ENCODE results near the gene PFKFB4. TPM values are rescaled to one million over a fixed set of nuclear protein-coding genes. Genes with fewer than 3 reads are reported as not detected.

The PFKFB4 gene
- total RNA-seq, 1 experiment from 2014 or later, result 41.2 TPM

DNA sequence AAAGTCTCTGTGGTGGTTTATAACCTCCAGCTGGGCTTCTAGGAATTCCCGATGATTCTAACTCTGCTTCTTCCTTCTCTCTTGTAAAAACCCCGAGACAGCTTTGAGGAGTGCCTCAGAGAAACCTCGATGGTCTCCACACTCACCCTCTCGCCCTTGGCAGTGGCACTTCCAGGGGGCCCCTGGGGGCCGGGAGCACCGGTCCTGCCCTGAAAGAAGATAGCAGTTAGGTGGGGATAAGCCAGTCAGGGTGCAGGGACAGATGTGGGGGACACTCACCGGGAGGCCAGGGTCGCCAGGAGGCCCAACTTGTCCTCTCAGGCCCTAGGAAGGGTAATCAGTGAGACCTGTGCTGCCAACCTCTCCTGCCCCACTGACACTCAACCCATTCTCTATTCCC, 28.8 kb upstream of the PFKFB4 start:
- no peak for DNase-seq (ENCODE audit: low read depth)

DNA sequence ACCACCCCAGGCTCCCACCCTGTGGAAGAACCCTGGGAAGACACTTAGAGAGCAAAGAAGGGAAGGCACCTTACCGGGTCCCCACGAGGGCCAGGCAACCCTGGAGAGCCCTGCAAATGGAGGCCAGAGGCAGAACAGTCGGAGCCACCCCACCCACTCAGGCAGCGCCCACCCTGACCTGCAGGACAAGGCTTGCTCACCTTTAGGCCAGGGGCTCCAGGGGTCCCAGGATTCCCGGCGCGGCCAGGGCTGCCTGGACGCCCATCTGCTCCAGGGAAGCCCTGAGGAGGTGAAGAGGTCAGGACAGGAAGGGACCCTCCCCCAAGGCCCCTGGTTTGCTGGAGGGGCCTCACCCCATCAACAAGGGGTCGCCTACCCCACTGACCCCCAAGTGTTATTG, 28.2 kb upstream of the PFKFB4 start:
- no peak for DNase-seq (ENCODE audit: low read depth)

DNA sequence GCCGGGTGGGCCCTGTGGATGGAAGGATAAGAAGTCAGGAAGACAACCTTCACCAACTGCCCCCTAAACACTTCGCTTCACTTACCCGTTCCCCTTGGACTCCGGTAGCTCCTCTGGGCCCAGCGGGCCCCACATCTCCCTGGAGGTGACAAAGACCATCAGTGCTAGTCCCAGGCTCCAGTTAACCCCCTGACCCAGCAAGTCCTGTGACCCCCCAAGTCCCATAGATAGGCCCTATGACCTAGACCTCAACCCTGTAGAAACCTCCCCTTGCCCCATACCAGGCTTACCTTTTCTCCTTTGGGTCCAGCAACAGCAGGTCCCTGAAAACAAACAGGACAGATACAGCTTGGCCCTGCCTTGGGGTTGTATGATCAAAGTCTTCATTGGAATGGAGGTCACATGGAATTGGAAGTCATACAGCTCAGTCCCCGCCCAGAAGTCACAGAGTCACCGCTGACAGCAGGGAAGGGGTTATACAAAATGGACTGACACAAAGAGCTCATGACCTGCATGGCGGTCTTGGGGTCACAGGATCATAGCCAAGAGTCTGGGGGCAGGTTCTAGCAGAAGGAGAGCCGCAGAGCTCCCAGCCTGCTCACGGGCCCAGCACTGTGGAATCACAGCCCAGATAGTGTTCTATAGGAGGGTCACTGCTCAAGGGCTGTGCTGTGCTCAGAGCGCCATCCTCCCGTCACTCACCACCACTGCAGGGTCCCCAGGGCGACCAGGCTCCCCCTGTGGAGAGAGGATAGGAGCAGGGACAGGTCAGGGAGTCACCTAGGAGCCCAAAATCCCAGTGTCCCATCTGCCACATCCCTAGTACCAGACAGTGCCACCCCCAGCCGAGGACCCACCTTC, 25.2 kb upstream of the PFKFB4 start:
- no peak for DNase-seq (ENCODE audit: low read depth)

DNA sequence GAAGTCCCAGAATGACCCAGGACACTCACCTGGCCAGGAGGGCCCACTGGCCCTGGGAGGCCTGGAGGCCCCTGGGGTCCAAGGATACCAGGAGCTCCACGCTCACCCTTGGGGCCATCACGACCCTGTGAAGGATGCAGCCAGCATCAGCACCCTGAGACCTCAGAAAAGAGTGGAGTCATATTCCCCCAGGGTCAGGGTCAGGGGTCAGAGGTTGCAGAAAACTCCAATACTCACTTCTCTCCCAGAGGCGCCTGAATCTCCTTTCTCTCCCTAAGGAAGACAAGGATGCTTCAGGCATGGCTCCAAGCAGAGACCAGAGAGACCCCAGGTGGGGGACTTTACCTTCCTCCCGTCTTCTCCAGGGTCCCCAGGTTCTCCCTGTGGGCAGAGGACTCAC, 20.0 kb upstream of the PFKFB4 start:
- no peak for DNase-seq (ENCODE audit: low read depth)

DNA sequence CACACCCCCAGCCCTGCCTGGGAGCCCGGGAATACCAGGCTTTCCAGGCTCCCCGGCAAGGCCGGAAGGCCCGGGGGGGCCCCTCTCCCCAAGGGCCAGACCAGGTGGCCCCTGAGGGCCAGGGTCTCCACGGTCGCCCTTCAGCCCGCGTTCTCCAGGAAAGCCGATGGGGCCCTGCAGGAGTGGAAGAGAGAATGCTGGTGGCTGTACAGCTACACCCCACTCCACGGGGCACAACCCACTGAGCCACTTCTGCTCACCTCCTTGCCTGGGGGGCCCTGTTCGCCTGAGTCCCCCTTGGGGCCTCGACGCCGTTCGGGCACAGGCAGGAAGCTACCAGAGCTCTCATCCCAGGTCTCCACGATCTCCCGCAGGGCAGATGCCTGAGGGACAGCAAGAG, 18.8 kb upstream of the PFKFB4 start:
- no peak for DNase-seq (ENCODE audit: low read depth)

DNA sequence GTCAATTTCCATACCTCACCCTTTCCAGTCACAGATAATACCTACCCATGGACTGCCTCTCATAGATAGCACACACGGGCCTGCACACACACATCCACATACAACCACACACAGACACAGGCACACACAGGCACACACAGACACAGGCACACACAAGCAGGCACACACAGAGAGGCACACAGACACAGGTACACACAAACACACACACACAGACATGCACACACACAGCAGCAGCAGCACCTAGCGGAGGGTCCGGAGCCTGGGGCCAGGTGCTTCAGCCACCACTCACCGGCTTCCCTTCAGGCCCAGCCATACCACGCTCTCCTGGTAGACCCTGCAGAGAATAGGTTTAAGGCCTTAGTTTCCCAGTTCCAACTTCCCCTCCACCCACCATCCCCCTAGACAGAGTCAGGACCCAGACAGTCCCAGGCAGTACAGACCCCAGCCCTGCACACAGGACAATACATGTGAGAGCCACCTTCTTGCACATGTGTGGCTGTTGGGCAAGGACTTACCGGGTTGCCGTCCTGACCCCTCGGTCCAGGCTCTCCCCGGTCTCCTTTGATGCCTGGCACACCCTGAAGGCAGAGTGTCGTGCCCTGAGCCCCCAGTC, 17.5 kb upstream of the PFKFB4 start:
- DNase-seq (ENCODE audit: low read depth), result no peak

DNA sequence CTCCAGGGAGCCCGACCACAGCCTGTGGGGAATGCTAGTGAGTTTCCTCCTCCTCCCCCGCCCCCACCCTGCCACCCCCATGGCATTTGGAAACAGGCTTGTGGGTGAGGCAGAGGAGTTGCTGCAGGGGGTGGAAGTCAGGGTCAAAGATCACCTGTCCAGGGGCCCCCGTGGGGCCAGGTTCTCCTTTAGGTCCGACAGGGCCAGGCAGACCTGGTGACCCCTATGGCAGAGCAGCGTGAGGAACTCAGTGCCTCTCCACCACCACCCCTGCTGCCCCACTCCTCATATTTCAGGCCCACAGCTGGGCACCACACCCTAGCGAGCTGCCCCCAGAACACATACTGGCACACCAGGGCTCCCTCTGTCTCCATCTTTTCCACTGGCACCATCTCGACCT, 15.9 kb upstream of the PFKFB4 start:
- no peak for DNase-seq (ENCODE audit: low read depth)

DNA sequence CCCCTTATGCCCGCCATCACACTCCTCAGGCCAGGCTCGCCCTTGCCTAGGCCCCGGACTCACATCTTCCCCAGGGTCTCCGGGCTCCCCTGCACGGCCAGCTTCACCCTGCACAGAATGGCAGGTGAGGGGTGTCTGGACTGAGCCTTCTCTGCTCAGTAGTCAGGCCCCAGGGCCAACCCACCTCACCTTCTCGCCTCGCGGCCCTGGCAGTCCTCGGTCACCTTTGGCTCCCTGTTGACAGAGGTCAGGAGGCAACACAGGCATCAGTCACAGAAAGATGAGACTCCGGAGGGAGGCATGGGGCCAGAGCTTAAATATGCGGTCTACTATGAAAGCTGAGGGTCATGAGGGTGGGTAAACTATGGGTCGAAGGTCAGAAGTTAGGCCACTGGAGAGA, 15.3 kb upstream of the PFKFB4 start:
- DNase-seq (ENCODE audit: low read depth), result no peak

DNA sequence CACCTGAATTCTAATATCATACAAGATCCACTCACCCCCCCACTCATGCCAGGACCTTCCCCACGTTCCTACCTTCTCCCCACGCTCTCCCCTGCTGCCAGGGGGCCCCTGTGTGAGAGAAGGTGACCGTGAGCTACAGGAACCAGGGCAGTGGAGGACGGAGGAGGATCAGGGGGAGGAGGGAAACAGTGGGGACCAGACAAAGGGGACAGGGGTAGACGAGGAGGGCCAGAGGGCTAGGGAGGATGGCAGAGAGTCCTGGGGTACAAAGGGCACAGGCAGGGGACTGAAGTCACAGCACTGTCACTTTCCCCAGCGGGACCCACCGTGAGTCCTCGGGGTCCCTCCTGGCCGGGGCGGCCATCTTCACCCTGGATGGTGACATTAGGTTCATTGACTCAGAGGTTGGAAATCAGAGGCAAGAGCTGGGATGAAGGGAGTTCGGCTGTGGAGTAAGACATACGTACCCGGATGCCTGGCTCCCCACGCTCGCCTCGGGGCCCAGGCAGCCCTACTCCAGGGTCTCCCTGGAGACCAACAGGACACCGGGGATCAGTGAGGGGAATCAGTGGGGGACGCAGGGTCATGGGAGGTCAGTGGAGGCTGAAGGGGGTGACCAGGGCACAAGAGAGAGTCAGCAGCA, 13.3 kb upstream of the PFKFB4 start:
- DNase-seq (ENCODE audit: low read depth), result no peak

DNA sequence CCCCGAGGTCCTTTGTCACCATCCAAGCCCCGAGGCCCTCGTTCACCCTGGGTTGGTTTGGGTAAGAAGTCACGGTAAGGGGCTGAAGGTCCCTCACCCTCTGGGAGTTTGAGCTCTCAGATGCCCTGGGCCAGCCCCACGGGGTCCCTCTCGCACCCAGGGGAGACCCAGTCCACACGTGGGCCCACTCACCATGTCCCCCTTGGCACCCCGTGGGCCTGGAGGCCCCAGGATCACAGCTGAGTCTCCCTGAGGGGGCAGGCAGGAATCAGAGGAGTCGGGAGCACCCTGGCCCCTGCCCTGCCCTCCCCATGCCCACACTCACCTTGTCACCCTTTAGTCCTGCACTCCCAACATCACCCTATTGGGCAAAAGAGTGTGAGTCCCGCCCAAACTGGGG, 12.8 kb upstream of the PFKFB4 start:
- DNase-seq (ENCODE audit: low read depth), result no peak

DNA sequence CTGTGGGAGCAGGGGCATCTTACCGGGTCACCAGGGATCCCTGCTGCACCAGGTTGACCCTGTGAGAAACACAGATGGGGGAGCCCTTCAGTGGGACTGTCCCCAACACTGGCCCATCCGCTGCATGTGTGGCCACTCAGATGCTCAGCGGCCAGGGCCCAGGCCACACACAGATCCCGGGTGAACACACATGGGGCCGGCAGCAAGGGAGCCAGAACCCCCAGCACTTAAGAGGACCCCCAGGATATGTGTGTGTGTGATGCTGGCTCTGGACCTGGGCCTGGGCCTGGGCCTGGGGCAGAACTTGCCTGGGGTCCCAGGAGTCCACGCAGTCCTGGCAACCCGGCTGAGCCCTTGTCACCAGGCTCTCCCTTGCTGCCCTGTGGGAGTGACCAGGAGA, 11.9 kb upstream of the PFKFB4 start:
- no peak for DNase-seq (ENCODE audit: low read depth)

DNA sequence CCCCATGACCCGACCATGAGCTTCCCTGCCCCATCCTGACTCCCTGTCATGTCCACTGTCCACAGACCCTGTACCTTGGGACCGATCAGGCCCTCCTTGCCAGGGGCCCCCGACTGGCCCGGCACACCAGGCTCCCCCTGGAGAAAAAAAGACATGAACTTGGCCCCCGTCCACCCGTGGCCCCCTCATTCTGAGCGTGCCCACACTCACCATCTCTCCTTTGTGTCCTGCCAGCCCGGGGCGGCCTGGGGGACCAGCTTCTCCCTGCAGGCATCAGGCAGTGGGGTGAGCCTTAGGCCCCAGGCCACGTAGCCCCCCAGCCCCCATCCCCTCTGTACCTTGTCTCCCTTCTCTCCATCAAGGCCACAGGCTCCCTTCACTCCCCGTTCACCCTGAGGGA, 10.9 kb upstream of the PFKFB4 start:
- no peak for DNase-seq (ENCODE audit: low read depth)

DNA sequence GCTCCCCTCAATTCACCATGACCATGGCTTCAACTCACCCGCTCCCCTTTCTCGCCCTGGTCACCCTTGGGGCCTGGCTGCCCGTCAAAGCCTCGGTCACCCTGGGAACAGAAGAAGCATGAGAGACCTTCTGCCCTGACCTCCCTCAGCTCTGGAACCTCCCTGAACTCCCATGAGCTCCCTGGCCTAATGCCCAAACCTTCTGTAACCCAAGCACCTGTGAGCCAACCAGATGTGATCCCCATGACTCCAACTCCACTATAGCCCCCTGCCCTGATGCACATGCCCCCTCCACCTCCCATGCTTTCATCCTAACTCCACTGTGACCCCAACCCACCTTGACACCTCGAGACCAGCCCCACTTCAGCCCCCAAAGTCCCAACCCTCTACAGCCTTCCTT, 10.5 kb upstream of the PFKFB4 start:
- peak; percentile 69 for DNase-seq (ENCODE audit: low read depth)

DNA sequence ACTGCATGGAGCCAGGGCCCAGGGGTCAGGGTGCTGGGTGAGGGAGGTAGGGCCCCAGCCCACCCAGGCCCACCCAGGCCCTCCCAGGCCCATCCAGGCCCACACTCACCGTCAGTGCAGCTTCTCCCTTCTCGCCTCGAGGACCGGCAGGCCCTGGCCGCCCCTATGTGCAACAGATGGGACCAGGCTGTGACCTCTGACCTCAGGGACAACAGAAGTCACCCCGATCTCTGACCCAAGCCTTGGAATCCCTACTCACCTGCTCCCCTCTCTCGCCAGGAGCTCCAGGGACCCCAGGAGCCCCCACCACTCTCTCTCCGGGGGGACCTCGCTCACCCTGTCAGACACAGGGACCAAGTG, 9.8 kb upstream of the PFKFB4 start:
- no peak for DNase-seq (ENCODE audit: low read depth)

DNA sequence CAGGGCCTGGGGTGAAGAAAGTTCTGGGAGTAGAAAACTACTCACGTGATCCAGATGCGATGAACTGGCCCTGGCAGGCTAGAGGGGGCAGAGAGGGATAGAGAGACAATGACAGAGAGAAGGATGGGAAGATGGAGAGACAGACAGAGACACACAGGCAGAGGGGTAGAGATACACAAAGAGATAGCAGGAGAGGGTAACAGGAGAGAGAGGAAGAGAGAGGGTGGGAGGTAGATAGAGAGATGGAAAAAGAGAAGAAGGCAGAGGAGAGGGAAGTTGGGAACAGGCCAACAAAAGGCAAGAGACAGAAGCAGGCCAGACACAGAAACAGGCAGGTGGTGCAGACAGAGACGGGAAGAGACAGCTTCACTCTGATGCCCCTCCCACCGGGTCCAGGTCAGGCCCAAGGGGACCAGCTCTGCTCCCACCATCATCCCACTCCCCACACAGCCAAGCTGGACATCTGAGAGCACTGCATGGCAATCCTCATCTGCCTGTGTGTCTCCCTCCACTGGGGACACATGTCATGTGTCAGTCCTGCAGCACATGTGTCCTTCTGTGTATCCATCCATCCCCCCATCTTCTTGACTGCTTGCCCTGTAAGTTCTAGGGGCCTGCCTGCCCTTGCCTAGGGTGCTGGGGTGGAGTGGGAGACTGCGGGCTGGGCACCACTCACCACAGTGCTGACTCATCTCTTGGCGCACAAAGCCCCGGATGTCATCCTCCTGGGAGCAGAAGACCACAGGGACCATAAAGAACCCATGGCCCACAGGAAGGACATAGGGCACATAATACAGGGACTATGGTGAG, 9.2 kb upstream of the PFKFB4 start:
- DNase-seq (ENCODE audit: low read depth), result peak; percentile 95

DNA sequence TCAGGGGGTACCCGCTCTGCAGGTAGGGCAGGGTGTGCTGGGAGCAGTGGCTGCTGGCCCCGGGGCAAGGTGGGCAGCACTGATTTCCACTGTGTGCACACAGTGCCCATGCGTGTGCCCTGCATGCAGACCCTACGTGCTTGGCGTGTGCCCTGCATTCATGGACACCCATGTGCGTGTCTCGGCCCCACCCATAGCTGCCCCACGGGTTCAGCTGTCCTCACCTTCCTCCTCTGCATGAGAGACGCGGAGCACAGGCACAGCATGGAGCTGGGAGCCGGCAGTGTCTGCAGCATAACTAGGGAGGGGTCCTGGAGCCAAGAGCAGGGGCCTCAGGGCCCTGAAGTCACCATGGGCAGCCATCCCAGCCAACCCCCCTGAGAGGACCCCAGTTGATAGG, 8.6 kb upstream of the PFKFB4 start:
- DNase-seq (ENCODE audit: low read depth), result no peak

DNA sequence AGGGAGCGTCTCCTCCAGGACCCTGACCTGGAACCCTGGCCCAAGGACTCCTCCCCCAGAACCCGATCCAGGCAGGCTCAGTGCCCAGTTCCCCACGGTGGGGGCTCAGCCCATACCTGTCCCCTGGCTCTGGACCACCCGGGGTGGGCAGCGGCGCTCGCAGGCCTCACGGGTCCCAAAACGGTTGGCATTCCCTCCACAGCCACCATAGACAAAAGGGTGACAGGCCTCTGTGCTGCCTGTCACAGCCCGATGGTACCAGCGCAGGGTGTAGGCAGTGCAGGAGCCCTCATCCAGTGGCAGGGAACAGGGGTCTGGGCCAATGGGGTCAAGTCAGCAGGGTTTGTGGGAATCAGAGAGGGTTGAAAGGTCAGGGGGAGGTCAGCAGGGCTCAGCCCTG, 8.1 kb upstream of the PFKFB4 start:
- DNase-seq (ENCODE audit: low read depth), result no peak

DNA sequence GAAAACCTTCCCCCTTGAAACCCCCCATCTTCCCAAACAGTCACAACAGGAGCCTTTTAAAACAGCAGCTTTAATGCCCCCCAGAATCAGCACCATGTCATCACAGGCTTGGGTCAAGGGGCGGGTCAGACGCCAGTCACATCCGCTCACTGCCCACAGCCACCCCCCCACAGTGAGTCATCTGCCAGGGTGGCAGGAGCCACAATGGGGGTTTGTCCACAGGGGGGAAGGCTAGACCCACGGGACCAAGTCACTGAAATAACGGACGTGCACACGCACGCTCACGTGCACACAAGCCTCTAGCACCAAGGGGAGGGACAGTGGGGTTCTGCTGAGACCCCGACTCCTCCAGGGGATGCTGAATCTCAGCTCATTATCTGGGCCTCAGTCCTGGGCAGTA, 7.4 kb upstream of the PFKFB4 start:
- peak; percentile 96 for DNase-seq (ENCODE audit: low read depth)

DNA sequence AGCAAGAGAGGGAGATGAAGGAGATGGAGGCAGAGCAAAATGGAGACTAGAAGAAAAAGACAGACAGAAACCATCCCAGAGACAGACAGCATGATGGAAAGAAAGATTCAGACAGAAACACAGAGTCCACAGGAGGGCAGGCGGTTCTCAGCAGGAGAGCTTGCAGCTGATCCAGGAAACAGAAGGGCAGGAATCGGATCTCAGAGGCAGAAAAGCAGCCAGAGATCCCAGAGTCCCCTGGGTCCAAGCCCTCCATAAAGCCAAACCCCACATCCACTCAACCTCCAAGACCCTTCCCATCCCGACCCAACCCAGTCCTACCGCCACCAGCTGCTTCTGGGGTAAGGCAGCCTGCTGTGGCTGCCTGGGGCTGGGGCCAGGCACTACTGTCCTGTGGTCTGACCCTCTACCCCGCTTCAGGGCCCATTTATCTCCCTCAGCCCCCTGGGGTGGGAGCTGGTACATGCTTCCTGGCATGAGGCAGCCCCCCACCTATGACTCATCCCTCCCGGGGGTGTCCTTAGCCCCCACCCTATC, 6.8 kb upstream of the PFKFB4 start, which contains the start of gene UCN2:
Gene UCN2, minus strand, starts transcription at position 400 of the 537 bp plus-strand sequence. CDS start 657 bp downstream, outside the sequence.
- DNase-seq (ENCODE audit: low read depth), result peak; percentile 72

DNA sequence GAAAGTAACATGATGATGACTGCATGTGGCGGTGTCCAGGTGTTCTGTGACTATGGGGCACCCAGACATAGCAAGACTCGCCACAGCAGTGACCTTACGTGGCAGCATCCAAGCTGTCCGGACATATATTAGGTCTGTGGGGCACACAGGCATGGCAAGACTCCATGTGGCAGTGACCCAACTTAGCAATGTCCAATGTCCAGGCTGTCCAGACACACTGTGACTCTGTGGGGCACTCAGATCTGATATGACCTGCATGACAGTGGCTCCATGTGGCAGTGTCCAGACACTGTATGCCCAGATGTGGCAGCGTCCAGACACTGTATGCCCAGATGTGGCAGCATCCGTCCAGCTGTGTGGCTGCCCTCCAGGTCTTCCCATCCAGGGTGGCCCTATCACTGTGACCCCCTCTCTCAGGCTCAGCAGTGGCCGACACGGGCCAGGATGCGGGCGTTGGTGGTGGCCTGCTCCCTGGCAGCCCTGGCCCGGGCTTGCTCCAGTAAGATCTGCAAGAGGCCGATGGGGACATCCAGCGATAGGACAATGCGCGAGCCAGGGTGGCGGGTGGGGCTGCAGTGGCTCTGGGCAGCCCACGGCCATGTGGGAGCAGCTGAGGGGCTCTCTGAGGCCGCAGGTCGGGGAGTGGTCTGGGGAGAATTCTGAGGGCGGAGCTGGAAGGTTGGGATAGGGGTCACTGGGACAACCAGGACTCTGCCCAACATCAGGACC, 5.9 kb upstream of the PFKFB4 start:
- DNase-seq (ENCODE audit: low read depth), result no peak

DNA sequence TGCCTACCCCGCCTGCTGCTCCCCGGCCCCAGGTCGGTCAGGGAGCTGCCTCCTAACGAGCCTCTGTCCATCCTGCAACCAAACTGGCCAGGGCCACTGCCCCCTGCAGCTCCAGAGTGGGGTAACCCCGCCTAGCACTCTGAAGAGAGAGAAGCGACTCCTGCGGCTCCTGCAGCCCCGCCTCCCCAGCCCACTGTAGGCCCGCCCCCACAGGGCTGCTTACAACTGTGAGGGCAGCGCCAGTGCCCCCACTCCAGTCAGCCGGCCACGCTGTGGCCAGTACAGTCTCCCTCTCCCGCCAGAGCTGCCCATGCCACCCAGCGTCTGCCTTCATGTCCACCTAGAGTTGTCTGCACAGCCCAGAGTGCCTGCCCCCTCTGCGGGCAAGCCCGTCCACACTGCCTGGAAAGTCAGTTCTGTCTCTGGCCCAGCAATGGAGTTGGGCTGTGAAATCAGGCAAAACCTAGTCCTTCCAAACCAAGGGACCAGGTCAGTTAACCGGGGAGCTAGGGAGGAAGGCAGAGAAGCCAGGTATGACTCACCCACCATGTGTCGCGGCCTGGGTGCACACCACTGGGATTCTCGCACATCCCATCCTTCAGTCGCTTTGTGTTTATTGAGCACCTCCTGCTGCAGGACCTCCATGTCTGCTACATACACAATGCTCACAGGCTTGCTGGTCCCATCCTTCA, 4.6 kb upstream of the PFKFB4 start:
- DNase-seq (ENCODE audit: low read depth), result peak; percentile 92

Data from RPMI7951 (cell line).